Mesendoderm (in vitro differentiated cells): ENCODE measurements around the gene C1QA.

Source experiments
- DNase-seq: peaks from one replicate; pipeline ENCODE4 v3.0.0; 2013
- H2AK5ac ChIP-seq: 2 replicates; pipeline ENCODE4 v1.6.1; 2013; ENCODE audit warnings: low read length, inconsistent platforms
- H2BK120ac ChIP-seq: 2 replicates; pipeline ENCODE4 v1.6.1; 2013; ENCODE audit warnings: low read depth, mild to moderate bottlenecking, low read length, moderate library complexity, mixed read lengths
- H2BK15ac ChIP-seq: replicated peaks from 2 replicates; pipeline ENCODE4 v1.6.1; 2013; ENCODE audit warnings: low read depth, mild to moderate bottlenecking, moderate library complexity
- H2BK5ac ChIP-seq: 2 replicates; pipeline ENCODE4 v1.6.1; 2013; ENCODE audit warnings: low read length, inconsistent platforms
- H3K18ac ChIP-seq: 2 replicates; pipeline ENCODE4 v1.6.1; 2013; ENCODE audit warnings: mild to moderate bottlenecking, low read length, mixed read lengths
- H3K23ac ChIP-seq: one replicate; pipeline ENCODE4 v1.6.1; 2013; ENCODE audit warnings: low read length
- H3K27ac ChIP-seq: 2 replicates; pipeline ENCODE4 v1.5.1; 2013; ENCODE audit warnings: low read depth, mild to moderate bottlenecking, inconsistent platforms, low read length, moderate library complexity
- H3K27me3 ChIP-seq: 2 replicates; pipeline ENCODE4 v1.6.1; 2013; ENCODE audit warnings: low read length, control low read depth, mild to moderate bottlenecking, inconsistent platforms; ENCODE audit not compliant: insufficient read depth, poor library complexity
- H3K36me3 ChIP-seq: 2 replicates; pipeline ENCODE4 v1.6.1; 2013; ENCODE audit warnings: low read length, inconsistent platforms; ENCODE audit not compliant: control insufficient read depth, insufficient read depth
- H3K4ac ChIP-seq: one replicate; pipeline ENCODE4 v1.6.1; 2013; ENCODE audit warnings: low read depth, mild to moderate bottlenecking, low read length, moderate library complexity
- H3K4me1 ChIP-seq: 2 replicates; pipeline ENCODE4 v1.6.1; 2013; ENCODE audit warnings: low read depth, low read length, inconsistent platforms; ENCODE audit not compliant: control insufficient read depth
- H3K4me2 ChIP-seq: 2 replicates; pipeline ENCODE4 v1.6.1; 2013; ENCODE audit warnings: low read length
- H3K4me3 ChIP-seq: 2 replicates; pipeline ENCODE4 v1.5.1; 2013; ENCODE audit warnings: mild to moderate bottlenecking, low read length
- H3K56ac ChIP-seq: one replicate; pipeline ENCODE4 v1.6.1; 2013; ENCODE audit warnings: low read length
- H3K79me1 ChIP-seq: 2 replicates; pipeline ENCODE4 v1.6.1; 2013; ENCODE audit warnings: low read length, inconsistent platforms
- H3K79me2 ChIP-seq: 2 replicates; pipeline ENCODE4 v1.6.1; 2013; ENCODE audit warnings: mild to moderate bottlenecking, low read length; ENCODE audit not compliant: control insufficient read depth, insufficient read depth
- H3K9ac ChIP-seq: 2 replicates; pipeline ENCODE4 v1.6.1; 2013; ENCODE audit warnings: low read length, inconsistent platforms
- H4K5ac ChIP-seq: one replicate; pipeline ENCODE4 v1.6.1; 2013; ENCODE audit warnings: low read length
- H4K8ac ChIP-seq: one replicate; pipeline ENCODE4 v1.6.1; 2013; ENCODE audit warnings: low read depth, mild to moderate bottlenecking, control low read depth, low read length, moderate library complexity
- WGBS: extraction: QIAGEN DNeasy Blood & Tissue Kit; methylation state at CpG from one replicate; pipeline ENCODE4 v1.1.7; 2013; ENCODE audit warnings: low lambda C conversion rate, missing lambda C conversion rate; ENCODE audit not compliant: insufficient coverage; ENCODE audit errors: extremely low coverage; 5-methylcytosine and 5-hydroxymethylcytosine counted together

C1QA gene

DNA sequence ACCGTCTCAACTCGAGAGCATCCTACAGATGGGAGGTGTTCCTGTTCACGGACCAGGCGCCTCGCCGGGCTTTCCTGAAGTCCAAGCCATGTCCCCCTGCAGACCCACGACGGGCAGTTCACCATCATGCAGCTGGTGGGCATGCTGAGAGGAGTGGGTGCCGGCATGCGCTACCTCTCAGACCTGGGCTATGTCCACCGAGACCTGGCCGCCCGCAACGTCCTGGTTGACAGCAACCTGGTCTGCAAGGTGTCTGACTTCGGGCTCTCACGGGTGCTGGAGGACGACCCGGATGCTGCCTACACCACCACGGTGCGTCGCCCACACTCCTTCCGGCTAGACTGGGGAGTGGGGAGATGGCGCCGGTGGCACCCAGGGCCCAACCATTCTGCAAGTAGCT is 37.7 kb upstream of the C1QA start:
- no peak for DNase-seq
- Histone ChIP-seq H4K5ac (no peak overlapping the region), H3K36me3 (no peaks in the 10 kb centered on the region), H3K4ac (no peak overlapping the region), H3K4me2 (no peak overlapping the region), H3K9ac (no peak overlapping the region), H2AK5ac (no peak overlapping the region), H3K27ac (no peak overlapping the region), H3K4me1 (no peaks in the 10 kb centered on the region), H3K27me3 (no peaks in the 10 kb centered on the region), H3K79me2 (no peaks in the 10 kb centered on the region), H3K79me1 (no peaks in the 10 kb centered on the region), H3K56ac (no peak overlapping the region), H3K18ac (no peak overlapping the region), H2BK5ac (no peak overlapping the region), H3K23ac (no peak overlapping the region), H3K4me3 (no peak overlapping the region), H2BK15ac (no peak overlapping the region), H2BK120ac (no peak overlapping the region), H4K8ac (no peak overlapping the region)
- WGBS = no CpG with 5 or more reads among the region's 24 CpGs

DNA sequence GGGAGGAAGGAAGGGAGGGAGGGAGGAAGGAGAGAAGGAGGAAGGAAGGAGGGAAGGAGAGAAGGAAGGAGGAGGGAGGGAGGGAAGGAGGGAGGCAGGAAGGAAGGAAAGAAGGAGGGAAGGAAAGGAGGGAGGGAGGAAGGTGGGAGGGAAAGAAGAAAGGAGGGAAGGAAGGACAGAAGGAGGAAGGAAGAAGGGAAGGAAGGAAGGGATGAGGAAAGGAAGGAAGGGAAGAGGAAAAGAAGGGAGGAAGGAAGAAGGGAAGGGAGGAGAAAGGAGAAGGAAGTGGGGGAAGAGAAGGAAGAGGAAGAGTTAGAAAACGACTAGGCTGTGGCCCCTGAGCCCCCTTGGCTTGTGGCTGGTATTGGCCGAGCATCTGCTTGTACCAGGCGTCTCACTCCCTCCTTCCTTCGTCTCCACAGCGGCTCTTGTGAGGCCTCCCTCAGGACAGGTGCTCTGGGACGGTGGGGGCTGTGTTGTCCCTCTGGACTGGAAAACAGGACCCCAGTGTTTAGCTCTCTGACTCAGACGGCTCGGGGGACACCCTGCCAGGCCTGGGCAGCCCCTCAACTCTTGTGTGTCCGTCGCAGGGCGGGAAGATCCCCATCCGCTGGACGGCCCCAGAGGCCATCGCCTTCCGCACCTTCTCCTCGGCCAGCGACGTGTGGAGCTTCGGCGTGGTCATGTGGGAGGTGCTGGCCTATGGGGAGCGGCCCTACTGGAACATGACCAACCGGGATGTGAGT is 36.2 kb upstream of the C1QA start:
- no peak overlapping the region for H3K23ac ChIP-seq
- H3K4me1 ChIP-seq = no peaks in the 10 kb centered on the region
- H3K18ac ChIP-seq = no peak overlapping the region
- no peak overlapping the region for H3K4me2 ChIP-seq
- H3K4me3 ChIP-seq = no peak overlapping the region
- H2AK5ac ChIP-seq = no peak overlapping the region
- no peak overlapping the region for H2BK15ac ChIP-seq
- H3K27ac ChIP-seq = no peak overlapping the region
- H4K5ac ChIP-seq = no peak overlapping the region
- H3K9ac ChIP-seq = no peak overlapping the region
- no peak overlapping the region for H2BK120ac ChIP-seq
- no peaks in the 10 kb centered on the region for H3K79me1 ChIP-seq
- no peak overlapping the region for H4K8ac ChIP-seq
- no peaks in the 10 kb centered on the region for H3K27me3 ChIP-seq
- H2BK5ac ChIP-seq = no peak overlapping the region
- DNase-seq = no peak
- no peaks in the 10 kb centered on the region for H3K36me3 ChIP-seq
- H3K79me2 ChIP-seq = no peaks in the 10 kb centered on the region
- no peak overlapping the region for H3K4ac ChIP-seq
- no CpG with 5 or more reads among the region's 22 CpGs for WGBS
- no peak overlapping the region for H3K56ac ChIP-seq

DNA sequence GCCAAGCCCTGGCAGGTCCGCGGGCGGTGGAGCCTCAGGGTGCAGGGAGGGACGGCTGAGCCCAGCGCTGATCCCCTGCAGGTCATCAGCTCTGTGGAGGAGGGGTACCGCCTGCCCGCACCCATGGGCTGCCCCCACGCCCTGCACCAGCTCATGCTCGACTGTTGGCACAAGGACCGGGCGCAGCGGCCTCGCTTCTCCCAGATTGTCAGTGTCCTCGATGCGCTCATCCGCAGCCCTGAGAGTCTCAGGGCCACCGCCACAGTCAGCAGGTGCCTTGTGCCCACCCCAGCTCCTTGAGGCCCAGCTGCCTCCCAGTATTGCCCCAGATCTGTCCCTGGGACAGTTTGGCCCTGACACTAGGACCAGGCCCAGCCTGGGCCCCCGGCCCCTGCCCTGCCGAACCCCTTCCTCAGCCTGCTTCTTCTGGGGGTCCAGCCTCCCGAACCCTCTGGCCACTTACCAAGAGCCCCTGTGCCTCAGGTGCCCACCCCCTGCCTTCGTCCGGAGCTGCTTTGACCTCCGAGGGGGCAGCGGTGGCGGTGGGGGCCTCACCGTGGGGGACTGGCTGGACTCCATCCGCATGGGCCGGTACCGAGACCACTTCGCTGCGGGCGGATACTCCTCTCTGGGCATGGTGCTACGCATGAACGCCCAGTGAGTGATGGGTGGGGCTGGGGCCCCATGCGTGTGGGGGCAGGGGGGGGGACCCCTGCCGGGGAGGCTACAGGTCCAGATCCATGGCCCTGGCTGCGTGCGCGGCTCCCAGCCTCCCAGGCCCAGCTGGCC is 35.4 kb upstream of the C1QA start:
- Histone ChIP-seq H2AK5ac (no peak overlapping the region), H2BK15ac (no peak overlapping the region), H3K18ac (no peak overlapping the region), H3K79me1 (no peaks in the 10 kb centered on the region), H3K23ac (no peak overlapping the region), H4K8ac (no peak overlapping the region), H3K36me3 (no peaks in the 10 kb centered on the region), H2BK120ac (no peak overlapping the region), H3K79me2 (no peaks in the 10 kb centered on the region), H3K27ac (no peak overlapping the region), H3K56ac (no peak overlapping the region), H3K4me3 (no peak overlapping the region), H3K4me2 (no peak overlapping the region), H3K9ac (no peak overlapping the region), H4K5ac (no peak overlapping the region), H3K4ac (no peak overlapping the region), H3K27me3 (no peaks in the 10 kb centered on the region), H2BK5ac (no peak overlapping the region), H3K4me1 (no peaks in the 10 kb centered on the region)
- WGBS = no CpG with 5 or more reads among the region's 39 CpGs
- DNase-seq = no peak

DNA sequence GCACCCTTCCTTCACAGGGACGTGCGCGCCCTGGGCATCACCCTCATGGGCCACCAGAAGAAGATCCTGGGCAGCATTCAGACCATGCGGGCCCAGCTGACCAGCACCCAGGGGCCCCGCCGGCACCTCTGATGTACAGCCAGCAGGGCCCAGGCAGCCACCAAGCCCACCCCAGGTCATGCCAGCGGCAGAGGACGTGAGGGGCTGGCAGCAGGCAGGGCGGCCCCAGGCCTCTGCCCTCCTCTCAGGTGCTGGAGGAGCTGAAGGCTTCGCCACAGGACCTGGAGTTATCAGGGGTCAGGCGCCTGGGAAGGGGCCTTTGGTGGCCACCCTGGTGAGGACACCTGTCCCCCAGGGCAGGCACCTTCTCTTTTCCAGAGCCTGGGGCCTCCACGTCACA is 34.8 kb upstream of the C1QA start:
- no peak overlapping the region for H3K4me3 ChIP-seq
- no peak overlapping the region for H2BK15ac ChIP-seq
- H3K79me1 ChIP-seq = no peaks in the 10 kb centered on the region
- no peak overlapping the region for H3K4me2 ChIP-seq
- H4K5ac ChIP-seq = no peak overlapping the region
- no peaks in the 10 kb centered on the region for H3K4me1 ChIP-seq
- no peak overlapping the region for H4K8ac ChIP-seq
- H2AK5ac ChIP-seq = no peak overlapping the region
- no CpG with 5 or more reads among the region's 12 CpGs for WGBS
- no peaks in the 10 kb centered on the region for H3K27me3 ChIP-seq
- no peak overlapping the region for H3K9ac ChIP-seq
- H3K23ac ChIP-seq = no peak overlapping the region
- no peak overlapping the region for H3K27ac ChIP-seq
- no peak overlapping the region for H3K18ac ChIP-seq
- no peak for DNase-seq
- H3K79me2 ChIP-seq = no peaks in the 10 kb centered on the region
- H2BK120ac ChIP-seq = no peak overlapping the region
- H2BK5ac ChIP-seq = no peak overlapping the region
- no peaks in the 10 kb centered on the region for H3K36me3 ChIP-seq
- H3K56ac ChIP-seq = no peak overlapping the region
- no peak overlapping the region for H3K4ac ChIP-seq

DNA sequence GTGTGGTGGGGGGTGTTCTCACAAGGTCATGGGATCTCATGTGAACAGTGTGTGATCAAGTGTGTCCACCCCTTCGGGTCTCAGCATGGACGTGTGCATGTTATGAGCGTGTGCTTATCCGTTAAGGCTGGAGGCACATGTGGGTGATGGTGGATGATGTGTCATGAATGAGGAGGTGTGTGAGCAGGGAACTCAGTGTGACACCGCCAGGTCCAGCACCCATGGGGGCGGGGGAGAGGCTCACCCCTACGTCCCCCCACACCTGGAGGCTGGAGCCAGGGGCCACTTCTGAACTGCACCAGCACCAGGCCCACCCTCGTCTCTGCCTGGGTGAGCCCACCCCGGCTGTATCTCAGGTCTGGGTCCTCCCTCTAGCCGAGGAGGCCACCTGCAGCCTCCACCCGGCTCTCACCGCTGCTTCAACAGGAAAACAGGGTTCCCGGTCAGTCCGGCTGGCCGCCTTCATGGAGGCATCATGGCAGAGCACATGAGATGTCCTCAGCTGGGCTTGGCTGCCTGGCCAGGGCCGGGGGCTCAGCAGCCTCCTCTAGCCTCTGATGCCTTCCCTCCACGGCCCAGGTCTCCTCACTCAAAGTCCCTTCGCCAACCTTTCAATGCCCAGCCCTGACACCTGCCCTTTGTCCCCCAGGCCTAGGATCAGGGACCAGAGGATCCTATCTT is 34.2 kb upstream of the C1QA start:
- H4K8ac ChIP-seq = no peak overlapping the region
- WGBS = no CpG with 5 or more reads among the region's 18 CpGs

More for the DNA sequence above, 34.2 kb upstream of the C1QA start:
- Histone ChIP-seq H3K27ac (no peak overlapping the region), H3K4me1 (no peaks in the 10 kb centered on the region), H2BK120ac (no peak overlapping the region), H3K4me3 (no peak overlapping the region), H2AK5ac (no peak overlapping the region), H3K36me3 (no peaks in the 10 kb centered on the region), H3K4me2 (no peak overlapping the region), H3K79me2 (no peaks in the 10 kb centered on the region), H4K5ac (no peak overlapping the region), H3K9ac (no peak overlapping the region), H3K27me3 (no peaks in the 10 kb centered on the region), H3K79me1 (no peaks in the 10 kb centered on the region), H2BK15ac (no peak overlapping the region), H3K23ac (no peak overlapping the region), H3K56ac (no peak overlapping the region), H2BK5ac (no peak overlapping the region), H3K4ac (no peak overlapping the region), H3K18ac (no peak overlapping the region)
- no peak for DNase-seq
